ENCODE results near the gene TEC. TPM values are rescaled to one million over a fixed set of nuclear protein-coding genes. Genes with fewer than 3 reads are reported as not detected.
A peak's percentile ranks its signal among the peaks of the same experiment; 100 is the strongest.

TEC gene
- polyA plus RNA-seq, 1 donor, result 4.6 TPM

DNA sequence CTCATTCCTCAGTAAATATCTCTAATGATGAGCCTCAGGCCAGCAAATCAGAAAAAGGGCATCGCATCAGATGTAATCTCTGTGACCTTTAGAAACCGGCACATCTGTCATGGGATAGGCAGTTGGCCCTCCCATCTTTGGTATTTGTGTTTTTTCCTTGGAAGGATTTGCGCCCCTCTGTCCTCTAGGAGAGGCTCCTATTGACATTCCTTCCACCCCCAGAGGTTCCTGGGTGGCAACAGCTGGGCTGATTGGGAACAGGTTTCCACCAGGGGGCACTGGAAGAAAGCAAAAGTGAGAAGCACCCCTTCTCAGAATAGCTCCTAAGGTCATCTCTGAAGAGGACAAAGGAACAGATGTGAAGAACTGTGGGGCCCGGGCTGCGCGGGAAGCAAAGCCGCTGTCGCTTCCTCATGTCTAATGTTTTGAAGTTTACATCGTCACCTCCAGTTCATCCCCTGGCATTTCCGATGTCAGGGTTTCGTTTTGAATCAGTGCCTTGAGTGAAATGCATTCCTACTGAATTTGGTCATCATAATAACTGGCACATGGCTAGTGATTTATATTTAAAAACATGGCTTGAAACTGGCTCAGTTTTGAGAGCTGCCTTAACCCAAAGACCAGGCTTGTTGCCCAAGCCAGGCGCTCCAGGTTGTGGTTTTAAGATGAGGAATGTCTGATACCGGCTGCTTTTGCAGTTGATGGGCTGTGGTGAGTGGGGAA is 141.8 kb downstream of the TEC start:
- Histone ChIP-seq H3K27ac (ENCODE audit: low read length) (no peak overlapping the region), H3K27me3 (ENCODE audit: control insufficient read depth, insufficient read depth, low read length) (peaks cover 2% of the 10 kb centered on the region), H3K9me3 (ENCODE audit: control insufficient read depth, low read depth, low read length) (no peaks in the 10 kb centered on the region), H3K4me1 (ENCODE audit: control insufficient read depth, insufficient read depth, low read length) (peaks cover 5% of the 10 kb centered on the region), H3K36me3 (ENCODE audit: control insufficient read depth, insufficient read depth, low read length) (no peaks in the 10 kb centered on the region), H3K4me3 (ENCODE audit: low read length) (no peak overlapping the region)
- DNase-seq, result peak; percentile 28 to 59
- WGBS (ENCODE audit: insufficient coverage, low lambda C conversion rate), result no CpG with 5 or more reads among the region's 13 CpGs

DNA sequence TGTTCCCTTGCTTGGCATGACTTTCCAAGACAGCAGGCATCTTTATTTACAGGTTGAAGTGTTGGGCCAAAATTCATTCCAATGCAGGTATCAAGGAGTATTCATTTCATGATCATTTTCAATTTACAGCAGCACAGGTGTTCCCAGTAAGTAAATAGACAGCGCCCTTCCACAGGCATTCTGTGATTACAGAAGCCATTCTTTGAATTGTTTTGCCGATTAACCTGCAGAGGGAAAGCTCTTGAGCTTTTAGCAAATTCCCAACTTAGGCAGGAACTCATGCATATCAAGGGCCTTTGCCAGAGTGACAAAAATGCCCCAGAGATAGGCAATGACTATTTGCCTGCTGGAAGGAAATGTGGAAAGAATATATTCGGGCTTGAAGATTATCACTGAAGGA is 142.4 kb downstream of the TEC start:
- H3K27ac ChIP-seq (ENCODE audit: low read length), result no peak overlapping the region

DNA sequence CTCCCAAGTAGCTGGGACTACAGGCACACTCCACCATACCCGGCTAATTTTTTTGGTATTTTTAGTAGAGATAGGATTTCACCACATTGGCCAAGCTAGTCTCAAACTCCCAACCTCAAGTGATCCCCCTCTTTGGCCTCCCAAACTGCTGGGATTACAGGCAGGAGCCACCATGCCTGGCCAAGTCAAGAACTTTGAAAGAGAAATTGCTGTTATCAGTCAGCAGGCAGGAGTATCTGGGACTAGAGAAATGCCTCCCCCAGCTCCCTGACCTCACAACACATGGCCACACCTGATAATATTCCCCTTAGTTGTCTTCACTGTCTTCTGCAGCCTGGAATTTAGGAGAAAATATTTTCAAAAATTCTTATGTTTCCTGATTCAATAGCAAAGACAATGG is 143.0 kb downstream of the TEC start:
- peaks cover 2% of the 10 kb centered on the region for H3K27me3 ChIP-seq (ENCODE audit: control insufficient read depth, insufficient read depth, low read length)
- H3K4me1 ChIP-seq (ENCODE audit: control insufficient read depth, insufficient read depth, low read length), result peaks cover 5% of the 10 kb centered on the region
- no peak overlapping the region for H3K4me3 ChIP-seq (ENCODE audit: low read length)
- H3K9me3 ChIP-seq (ENCODE audit: control insufficient read depth, low read depth, low read length), result no peaks in the 10 kb centered on the region
- DNase-seq, result no peak
- no peak overlapping the region for H3K27ac ChIP-seq (ENCODE audit: low read length)
- WGBS (ENCODE audit: insufficient coverage, low lambda C conversion rate), result no CpG with 5 or more reads among the region's 1 CpG
- no peaks in the 10 kb centered on the region for H3K36me3 ChIP-seq (ENCODE audit: control insufficient read depth, insufficient read depth, low read length)

More for the DNA sequence above, 142.4 kb downstream of the TEC start:
- Histone ChIP-seq H3K36me3 (ENCODE audit: control insufficient read depth, insufficient read depth, low read length) (no peaks in the 10 kb centered on the region), H3K9me3 (ENCODE audit: control insufficient read depth, low read depth, low read length) (no peaks in the 10 kb centered on the region), H3K4me1 (ENCODE audit: control insufficient read depth, insufficient read depth, low read length) (peaks cover 5% of the 10 kb centered on the region), H3K27me3 (ENCODE audit: control insufficient read depth, insufficient read depth, low read length) (peaks cover 2% of the 10 kb centered on the region), H3K4me3 (ENCODE audit: low read length) (no peak overlapping the region)
- no CpG with 5 or more reads among the region's 3 CpGs for WGBS (ENCODE audit: insufficient coverage, low lambda C conversion rate)
- no peak for DNase-seq

DNA sequence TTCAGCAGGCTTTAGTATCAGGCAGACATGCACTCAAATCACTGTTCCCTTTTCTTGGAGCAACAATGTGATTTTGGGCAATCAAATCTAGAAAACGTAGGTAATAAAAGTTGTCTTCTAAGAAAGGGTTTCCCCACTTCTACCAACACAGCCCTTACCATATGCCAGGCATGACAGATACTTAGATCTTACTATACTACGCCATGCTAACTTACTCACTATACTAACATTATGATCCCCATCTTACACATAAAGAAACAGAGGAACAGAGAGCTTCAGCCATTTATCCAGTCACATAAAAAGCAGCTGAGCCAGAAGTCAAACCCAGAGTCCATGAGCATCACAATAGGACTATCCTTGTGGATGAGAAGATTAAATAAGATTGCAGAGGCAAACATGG is 144.8 kb downstream of the TEC start:
- WGBS (ENCODE audit: insufficient coverage, low lambda C conversion rate), result no CpG with 5 or more reads among the region's 2 CpGs
- H3K4me1 ChIP-seq (ENCODE audit: control insufficient read depth, insufficient read depth, low read length), result peaks cover 5% of the 10 kb centered on the region
- H3K27ac ChIP-seq (ENCODE audit: low read length), result no peak overlapping the region

DNA sequence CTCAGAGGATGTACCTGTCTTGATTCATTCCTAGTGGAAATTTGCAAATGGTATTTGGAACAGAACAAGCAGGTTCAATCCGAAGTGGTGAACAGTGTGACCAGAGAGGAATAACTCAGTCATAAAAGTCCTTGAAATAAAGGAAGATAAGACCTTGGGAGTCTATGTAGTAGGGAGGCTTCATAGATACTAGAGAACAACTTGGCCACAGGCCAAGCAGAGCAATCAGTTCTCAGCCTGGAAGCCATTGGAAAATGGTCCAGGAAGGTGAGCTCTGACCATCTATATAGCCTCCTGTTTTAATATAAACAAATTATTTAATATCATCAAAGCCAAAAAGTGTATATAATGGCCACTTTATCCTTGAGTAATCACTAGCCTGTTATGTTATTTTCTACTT is 146.9 kb downstream of the TEC start:
- no peaks in the 10 kb centered on the region for H3K36me3 ChIP-seq (ENCODE audit: control insufficient read depth, insufficient read depth, low read length)
- H3K27ac ChIP-seq (ENCODE audit: low read length), result no peak overlapping the region
- H3K9me3 ChIP-seq (ENCODE audit: control insufficient read depth, low read depth, low read length), result no peaks in the 10 kb centered on the region
- WGBS (ENCODE audit: insufficient coverage, low lambda C conversion rate), result 50% methylated on average over 1 of the region's 1 CpG
- H3K4me1 ChIP-seq (ENCODE audit: control insufficient read depth, insufficient read depth, low read length), result no peaks in the 10 kb centered on the region
- DNase-seq, result no peak
- no peak overlapping the region for H3K4me3 ChIP-seq (ENCODE audit: low read length)
- H3K27me3 ChIP-seq (ENCODE audit: control insufficient read depth, insufficient read depth, low read length), result peaks cover 2% of the 10 kb centered on the region

More for the DNA sequence above, 144.8 kb downstream of the TEC start:
- no peaks in the 10 kb centered on the region for H3K9me3 ChIP-seq (ENCODE audit: control insufficient read depth, low read depth, low read length)
- H3K4me3 ChIP-seq (ENCODE audit: low read length), result no peak overlapping the region
- no peaks in the 10 kb centered on the region for H3K36me3 ChIP-seq (ENCODE audit: control insufficient read depth, insufficient read depth, low read length)
- DNase-seq, result no peak
- peaks cover 2% of the 10 kb centered on the region for H3K27me3 ChIP-seq (ENCODE audit: control insufficient read depth, insufficient read depth, low read length)

DNA sequence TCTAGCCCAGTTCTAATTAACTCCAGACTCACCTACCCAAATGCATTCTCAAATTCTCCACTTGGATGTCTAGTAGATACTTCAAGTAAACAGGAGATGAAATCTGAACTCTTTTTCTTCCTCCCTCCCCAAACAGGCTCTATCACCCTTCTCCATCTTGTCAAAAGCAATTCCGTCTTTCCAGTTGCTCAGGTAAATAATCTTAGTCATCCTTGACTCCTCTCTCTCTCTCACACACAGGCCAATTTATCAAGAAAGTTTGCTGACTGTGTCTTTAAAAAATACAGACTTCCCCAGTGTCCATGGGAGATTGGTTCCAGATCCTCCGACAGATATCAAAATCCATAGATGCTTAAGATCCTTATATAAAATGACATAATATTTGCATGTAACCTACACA is 148.5 kb downstream of the TEC start:
- Histone ChIP-seq H3K27me3 (ENCODE audit: control insufficient read depth, insufficient read depth, low read length) (peaks cover 2% of the 10 kb centered on the region), H3K9me3 (ENCODE audit: control insufficient read depth, low read depth, low read length) (no peaks in the 10 kb centered on the region), H3K4me1 (ENCODE audit: control insufficient read depth, insufficient read depth, low read length) (no peaks in the 10 kb centered on the region), H3K4me3 (ENCODE audit: low read length) (no peak overlapping the region), H3K27ac (ENCODE audit: low read length) (no peak overlapping the region), H3K36me3 (ENCODE audit: control insufficient read depth, insufficient read depth, low read length) (no peaks in the 10 kb centered on the region)
- 100% methylated on average over 1 of the region's 2 CpGs for WGBS (ENCODE audit: insufficient coverage, low lambda C conversion rate)
- no peak for DNase-seq

DNA sequence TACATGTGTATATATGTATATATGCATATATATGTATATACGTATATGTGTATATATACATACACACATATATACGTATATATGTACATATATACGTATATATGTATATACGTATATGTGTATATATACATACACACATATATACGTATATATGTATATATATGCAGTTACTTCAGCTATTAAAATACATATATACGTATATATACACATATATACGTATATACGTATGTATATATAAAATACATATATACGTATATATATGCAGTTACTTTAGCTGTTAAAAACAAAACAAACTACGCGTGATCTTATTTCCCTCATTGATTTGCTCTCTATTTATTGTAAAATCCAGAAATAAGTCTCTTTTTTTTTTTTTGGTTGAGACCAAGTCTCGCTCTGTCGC is 149.5 kb downstream of the TEC start:
- H3K4me1 ChIP-seq (ENCODE audit: control insufficient read depth, insufficient read depth, low read length), result no peaks in the 10 kb centered on the region
- no peak for DNase-seq
- H3K27ac ChIP-seq (ENCODE audit: low read length), result no peak overlapping the region
- H3K4me3 ChIP-seq (ENCODE audit: low read length), result no peak overlapping the region
- 73% methylated on average over 6 of the region's 13 CpGs for WGBS (ENCODE audit: insufficient coverage, low lambda C conversion rate)
- peaks cover 2% of the 10 kb centered on the region for H3K27me3 ChIP-seq (ENCODE audit: control insufficient read depth, insufficient read depth, low read length)
- no peaks in the 10 kb centered on the region for H3K36me3 ChIP-seq (ENCODE audit: control insufficient read depth, insufficient read depth, low read length)
- no peaks in the 10 kb centered on the region for H3K9me3 ChIP-seq (ENCODE audit: control insufficient read depth, low read depth, low read length)

DNA sequence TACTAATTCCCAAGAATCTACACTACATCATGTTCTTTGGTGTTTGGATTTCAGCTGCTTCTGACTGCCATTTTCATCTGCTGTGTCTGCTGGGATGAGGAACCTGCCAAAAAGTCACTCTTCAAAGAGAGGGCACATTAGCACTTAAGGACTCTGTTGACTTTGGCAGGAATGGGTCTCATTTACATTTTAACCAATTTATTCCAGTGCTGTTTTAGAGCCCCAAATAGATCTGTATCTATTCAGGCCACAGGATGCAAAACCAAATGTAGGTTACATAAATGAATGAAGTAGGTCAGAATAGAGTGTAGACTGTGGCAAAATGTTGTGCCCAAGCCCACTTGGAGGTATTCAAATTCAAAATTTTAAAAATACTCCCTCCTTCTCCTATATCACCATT is 150.0 kb downstream of the TEC start:
- Histone ChIP-seq H3K27ac (ENCODE audit: low read length) (no peak overlapping the region), H3K36me3 (ENCODE audit: control insufficient read depth, insufficient read depth, low read length) (no peaks in the 10 kb centered on the region), H3K9me3 (ENCODE audit: control insufficient read depth, low read depth, low read length) (no peaks in the 10 kb centered on the region), H3K4me3 (ENCODE audit: low read length) (no peak overlapping the region), H3K4me1 (ENCODE audit: control insufficient read depth, insufficient read depth, low read length) (no peaks in the 10 kb centered on the region), H3K27me3 (ENCODE audit: control insufficient read depth, insufficient read depth, low read length) (peaks cover 2% of the 10 kb centered on the region)
- DNase-seq, result no peak

DNA sequence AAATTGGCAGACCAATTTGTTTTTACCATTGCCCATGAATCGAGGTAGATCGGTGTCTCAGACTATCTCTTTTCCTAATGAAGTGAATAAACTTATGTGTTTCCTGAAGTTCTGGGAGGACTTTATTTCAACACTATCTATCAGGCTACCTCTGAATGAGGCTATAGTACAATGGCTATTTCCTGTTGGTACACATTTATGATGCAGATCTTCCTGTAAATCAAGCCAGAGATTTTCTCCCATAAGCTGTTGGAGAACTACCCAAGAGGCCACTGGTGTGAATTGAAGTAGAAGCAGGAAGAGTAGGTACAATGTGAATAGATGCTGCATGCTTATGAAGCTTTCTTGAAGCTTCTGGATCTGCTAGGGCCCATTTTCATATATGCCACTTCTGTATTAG is 151.6 kb downstream of the TEC start:
- Histone ChIP-seq H3K9me3 (ENCODE audit: control insufficient read depth, low read depth, low read length) (no peaks in the 10 kb centered on the region), H3K4me3 (ENCODE audit: low read length) (no peak overlapping the region), H3K4me1 (ENCODE audit: control insufficient read depth, insufficient read depth, low read length) (no peaks in the 10 kb centered on the region), H3K36me3 (ENCODE audit: control insufficient read depth, insufficient read depth, low read length) (no peaks in the 10 kb centered on the region), H3K27ac (ENCODE audit: low read length) (no peak overlapping the region), H3K27me3 (ENCODE audit: control insufficient read depth, insufficient read depth, low read length) (no peaks in the 10 kb centered on the region)
- no peak for DNase-seq
- 80% methylated on average over 1 of the region's 2 CpGs for WGBS (ENCODE audit: insufficient coverage, low lambda C conversion rate)

DNA sequence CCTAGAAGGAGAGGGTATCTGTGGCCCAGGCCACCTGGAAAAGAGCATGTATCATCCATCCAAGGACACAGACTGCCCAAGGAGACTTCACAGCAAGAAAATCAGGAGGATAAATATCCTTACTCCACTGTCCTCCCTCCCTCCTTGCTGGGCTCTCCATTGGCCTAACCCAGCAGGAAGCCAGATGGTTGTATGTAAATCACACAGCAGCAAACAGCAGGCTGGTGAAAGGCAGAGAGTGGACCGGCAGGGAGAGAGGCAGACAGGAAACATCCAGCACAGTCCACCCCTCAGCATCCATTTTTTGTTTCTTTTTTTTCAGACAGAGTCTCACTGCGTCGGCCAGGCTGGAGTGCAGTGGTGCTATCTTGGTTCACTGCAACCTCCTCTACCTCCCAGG is 153.1 kb downstream of the TEC start:
- H3K4me3 ChIP-seq (ENCODE audit: low read length), result no peak overlapping the region
- no peak overlapping the region for H3K27ac ChIP-seq (ENCODE audit: low read length)
- no peaks in the 10 kb centered on the region for H3K36me3 ChIP-seq (ENCODE audit: control insufficient read depth, insufficient read depth, low read length)
- no peak for DNase-seq
- WGBS (ENCODE audit: insufficient coverage, low lambda C conversion rate), result no CpG with 5 or more reads among the region's 3 CpGs
- no peaks in the 10 kb centered on the region for H3K27me3 ChIP-seq (ENCODE audit: control insufficient read depth, insufficient read depth, low read length)
- no peaks in the 10 kb centered on the region for H3K4me1 ChIP-seq (ENCODE audit: control insufficient read depth, insufficient read depth, low read length)
- H3K9me3 ChIP-seq (ENCODE audit: control insufficient read depth, low read depth, low read length), result no peaks in the 10 kb centered on the region

DNA sequence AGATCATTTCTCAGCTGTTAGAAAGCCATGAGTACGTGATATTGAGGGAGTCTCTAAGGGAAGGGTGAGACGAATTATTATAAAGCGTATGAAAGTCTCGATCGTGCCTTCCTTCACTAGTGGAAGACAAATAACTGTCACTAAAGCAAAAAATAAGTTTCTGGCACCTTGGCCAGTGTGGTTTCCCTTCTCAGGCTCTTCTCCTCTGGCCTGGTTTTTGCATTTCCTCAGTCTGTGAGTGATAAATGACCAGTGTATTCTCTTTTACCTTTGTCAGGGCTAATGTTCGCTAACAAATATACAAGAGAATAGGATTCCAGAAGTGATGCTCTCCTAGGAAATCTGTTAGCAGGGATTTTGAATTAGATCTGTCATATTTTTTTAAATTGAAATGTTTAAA is 155.2 kb downstream of the TEC start:
- H3K4me1 ChIP-seq (ENCODE audit: control insufficient read depth, insufficient read depth, low read length), result peaks cover 1% of the 10 kb centered on the region
- H3K27ac ChIP-seq (ENCODE audit: low read length), result no peak overlapping the region
- H3K27me3 ChIP-seq (ENCODE audit: control insufficient read depth, insufficient read depth, low read length), result no peaks in the 10 kb centered on the region
- DNase-seq, result no peak
- WGBS (ENCODE audit: insufficient coverage, low lambda C conversion rate), result no CpG with 5 or more reads among the region's 6 CpGs
- no peak overlapping the region for H3K4me3 ChIP-seq (ENCODE audit: low read length)
- no peaks in the 10 kb centered on the region for H3K9me3 ChIP-seq (ENCODE audit: control insufficient read depth, low read depth, low read length)
- H3K36me3 ChIP-seq (ENCODE audit: control insufficient read depth, insufficient read depth, low read length), result no peaks in the 10 kb centered on the region

All from large intestine (tissue), 3 donors.